Left renal cortex interstitium (tissue), 4 donors: Measurements from ENCODE around the gene FNDC3B. TPM values are rescaled to one million over a fixed set of nuclear protein-coding genes. Genes with fewer than 3 reads are reported as not detected.

ENCODE experiments used
- DNase-seq, 4 donors: peaks; one replicate each; pipeline ENCODE4 v3.0.0-alpha.2; 2013; ENCODE audit warnings: low read depth in 4 of 4, low spot score in 2 of 4, missing footprints in 1 of 4
- polyA plus RNA-seq, 4 donors: library from polyadenylated mRNA; unstranded; fragments of 120-200 nt; gene quantifications; one replicate each; pipeline ENCODE4 v1.2.1, GENCODE V29; 2013; ENCODE audit not compliant: insufficient read length in 4 of 4

The FNDC3B gene
- polyA plus RNA-seq, 4 donors = 53.6 to 63.8 (median 59.8) TPM

- no peak for DNase-seq
These were observed 235.5 kb downstream of the FNDC3B start for GRCh38 chr3:172274906-172275305.

DNA sequence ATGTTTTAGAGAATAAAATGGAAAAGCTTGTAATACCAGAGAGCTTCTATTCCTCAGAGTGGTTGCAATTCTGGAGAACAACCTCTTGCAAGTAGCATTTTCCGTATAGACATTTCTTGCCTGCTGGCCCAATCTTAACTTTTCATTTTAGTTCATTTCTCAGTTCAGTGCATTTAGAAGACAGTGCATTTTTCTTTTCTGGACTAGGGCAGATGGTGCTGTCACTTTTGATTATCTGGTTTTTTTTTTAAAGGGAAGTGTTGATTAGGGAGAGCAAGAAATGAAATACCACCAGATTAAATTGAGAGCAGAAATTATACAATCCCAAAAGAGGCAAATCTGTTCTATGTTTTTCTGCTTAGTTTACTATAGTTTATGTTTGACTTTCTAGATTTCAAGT, 236.2 kb downstream of the FNDC3B start:
- no peak for DNase-seq

DNA sequence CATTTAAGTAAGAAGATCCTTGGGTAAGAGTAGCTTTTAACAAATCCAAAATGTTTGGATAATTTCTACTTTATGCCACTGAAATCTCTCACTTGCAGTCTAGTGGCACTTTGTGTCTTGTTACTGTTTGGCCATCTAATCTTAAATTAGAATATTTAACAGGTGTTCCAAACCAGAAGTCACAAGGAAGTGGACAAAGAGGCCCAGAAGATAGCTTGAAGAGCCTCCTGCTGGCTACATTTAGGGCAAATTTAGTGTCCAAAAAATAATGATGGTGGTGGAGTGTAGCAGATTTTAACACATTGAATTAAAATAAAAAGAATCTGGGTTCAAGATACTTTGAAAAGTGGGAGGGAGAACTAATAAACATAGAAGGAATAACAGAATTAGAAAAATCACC, 236.7 kb downstream of the FNDC3B start:
- no peak for DNase-seq

- DNase-seq = no peak
These were observed 237.8 kb downstream of the FNDC3B start for GRCh38 chr3:172277151-172277652.

GRCh38 chr3:172279191-172279640, 239.8 kb downstream of the FNDC3B start:
- DNase-seq = no peak

GRCh38 chr3:172279974-172280373, 240.6 kb downstream of the FNDC3B start:
- no peak for DNase-seq

DNA sequence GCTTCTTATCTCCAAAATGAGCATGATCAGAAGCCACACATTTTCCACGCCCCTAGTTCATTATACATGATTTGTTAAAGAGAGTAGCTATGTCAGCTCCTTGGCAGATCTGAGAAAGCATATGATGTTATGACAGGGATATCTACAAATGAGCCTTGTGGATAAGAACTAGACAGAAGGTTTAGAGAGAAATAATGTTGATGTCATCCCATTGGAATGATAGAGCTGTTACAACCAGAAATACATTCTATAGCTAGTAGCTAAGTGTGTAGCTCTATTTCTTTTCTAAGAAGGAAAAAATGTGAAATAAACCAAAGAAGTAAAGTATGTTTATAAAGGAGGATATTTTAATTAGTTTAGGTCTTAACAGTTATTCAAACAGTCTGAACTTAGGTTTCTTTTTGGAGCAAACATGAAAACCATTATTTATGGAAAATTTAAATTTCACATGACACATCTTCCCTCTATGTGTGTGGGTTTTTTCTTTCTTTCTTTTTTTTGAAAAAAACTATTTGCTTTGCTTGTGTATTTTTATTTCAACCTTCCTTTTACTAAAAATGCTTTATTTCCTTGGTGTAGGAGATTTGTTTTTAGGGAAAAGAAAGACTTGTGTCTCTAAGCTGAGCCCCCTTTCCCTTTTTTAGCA, 241.2 kb downstream of the FNDC3B start:
- DNase-seq = no peak

DNA sequence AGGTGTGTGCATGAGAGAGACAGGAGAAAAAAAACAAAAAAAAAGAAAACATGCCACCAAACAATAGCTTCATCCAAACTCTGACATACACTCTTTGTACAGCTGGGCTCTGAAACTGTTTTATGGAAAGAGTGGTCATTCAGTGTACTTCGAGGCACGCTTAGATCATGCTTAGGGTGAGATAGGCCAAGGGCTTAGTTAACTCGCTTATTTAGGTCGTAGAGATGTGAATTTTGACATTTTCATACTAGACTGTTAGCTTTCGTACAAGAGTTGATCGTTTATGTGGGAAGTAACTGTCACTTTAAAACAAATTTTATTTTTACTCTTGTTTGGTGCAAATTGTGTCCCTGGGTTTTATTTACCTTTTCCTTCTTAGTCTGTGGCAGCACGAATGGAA, 242.5 kb downstream of the FNDC3B start:
- DNase-seq = no peak

- no peak for DNase-seq
These were observed 243.5 kb downstream of the FNDC3B start for GRCh38 chr3:172282850-172283249.

DNA sequence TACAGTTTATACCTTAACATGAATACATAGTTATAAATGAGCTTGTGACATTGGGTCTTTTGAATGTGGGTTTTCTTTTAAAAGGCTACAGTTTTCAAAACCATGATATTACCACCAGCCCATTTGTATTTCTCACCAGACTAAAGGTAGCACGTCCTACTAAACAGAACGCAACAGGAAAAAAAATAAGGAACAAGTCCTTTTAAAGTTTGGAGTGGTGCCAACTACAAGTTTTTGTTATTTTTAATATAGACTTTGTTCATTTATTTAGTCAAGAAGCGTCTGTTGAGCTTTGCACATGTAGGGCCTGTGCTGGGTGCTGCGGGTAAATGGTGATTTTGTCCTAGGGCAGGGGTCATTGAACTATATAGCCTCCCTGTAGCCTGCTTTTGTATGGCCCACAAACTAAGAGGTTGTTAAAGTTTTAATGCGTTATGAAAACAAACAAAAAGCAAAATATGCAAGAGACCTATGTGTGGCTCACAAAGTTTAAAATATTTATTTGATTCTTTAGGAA, 244.5 kb downstream of the FNDC3B start:
- no peak for DNase-seq

- no peak for DNase-seq
These were observed 246.5 kb downstream of the FNDC3B start for GRCh38 chr3:172285844-172286243.

GRCh38 chr3:172286548-172287148, 247.3 kb downstream of the FNDC3B start:
- DNase-seq = no peak

- no peak for DNase-seq
These were observed 248.6 kb downstream of the FNDC3B start for GRCh38 chr3:172287937-172288477.

GRCh38 chr3:172288651-172289050, 249.3 kb downstream of the FNDC3B start:
- no peak for DNase-seq

DNA sequence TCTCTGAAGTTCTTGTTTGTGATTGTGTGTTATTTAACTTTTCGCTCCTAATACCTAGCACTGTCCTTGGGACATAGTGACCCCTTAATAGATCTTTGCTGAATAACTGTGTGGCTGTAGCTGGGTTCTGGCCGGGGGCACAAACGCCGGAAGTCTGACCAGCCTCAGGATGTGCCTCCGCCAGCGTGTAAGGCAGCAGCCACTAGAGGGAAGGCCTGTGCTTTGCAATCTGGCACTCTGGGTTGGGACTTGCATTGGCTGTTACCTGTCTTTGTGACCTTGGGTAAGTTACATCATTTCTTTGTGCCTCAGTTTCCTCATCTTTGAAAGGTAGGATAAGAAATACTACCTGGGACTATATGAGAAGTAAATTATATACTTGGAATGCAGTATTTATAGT, 250.2 kb downstream of the FNDC3B start:
- DNase-seq = no peak

- no peak for DNase-seq
These were observed 251.1 kb downstream of the FNDC3B start for GRCh38 chr3:172290457-172290856.

GRCh38 chr3:172291650-172292049, 252.3 kb downstream of the FNDC3B start:
- DNase-seq = no peak

DNA sequence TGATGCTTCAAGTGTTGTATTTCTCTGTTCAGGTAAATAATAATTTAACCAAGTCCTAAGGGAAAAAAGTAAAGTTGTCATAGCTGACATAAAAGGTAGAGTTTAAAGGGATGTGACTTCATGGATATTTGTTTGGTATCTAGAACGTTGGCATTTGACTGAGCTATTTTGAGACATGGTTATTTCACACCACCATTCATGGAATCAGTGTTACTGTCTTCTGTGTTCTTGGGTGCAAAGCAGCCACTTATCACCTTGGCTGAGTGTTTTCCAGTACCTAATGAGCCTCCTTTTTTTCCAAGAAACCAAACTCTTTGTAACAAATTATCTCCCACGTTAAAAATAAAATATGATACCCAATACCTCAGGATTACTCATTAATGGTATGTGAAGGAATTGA, 253.0 kb downstream of the FNDC3B start:
- no peak for DNase-seq

- no peak for DNase-seq
These were observed 253.7 kb downstream of the FNDC3B start for GRCh38 chr3:172293093-172293492.

DNA sequence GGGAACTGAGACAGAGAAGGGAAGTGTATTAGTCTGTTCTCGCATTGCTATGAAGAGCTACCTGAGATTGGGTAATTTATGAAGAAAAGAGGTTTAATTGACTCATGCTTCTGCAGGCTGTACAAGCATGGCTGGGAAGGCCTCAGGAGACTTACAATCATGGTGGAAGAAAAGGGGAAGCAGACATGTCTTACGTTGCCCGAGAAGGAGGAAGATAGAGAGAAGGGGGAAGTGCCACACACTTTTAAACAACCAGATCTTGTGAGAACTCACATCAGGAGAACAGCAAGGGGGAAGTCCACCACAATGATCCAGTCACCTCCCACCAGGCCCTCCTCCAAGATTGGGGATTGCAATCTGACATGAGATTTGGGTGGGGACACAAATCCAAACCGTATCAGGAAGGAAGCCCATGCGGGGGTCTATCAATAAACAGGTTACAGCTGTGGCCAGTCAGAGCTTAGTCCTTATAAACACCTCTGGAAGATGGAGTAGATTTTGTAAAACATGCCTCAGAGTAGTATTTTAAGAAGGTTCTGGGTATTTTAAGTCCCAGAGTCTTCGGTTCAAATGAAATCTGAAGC, 254.9 kb downstream of the FNDC3B start:
- DNase-seq = no peak

DNA sequence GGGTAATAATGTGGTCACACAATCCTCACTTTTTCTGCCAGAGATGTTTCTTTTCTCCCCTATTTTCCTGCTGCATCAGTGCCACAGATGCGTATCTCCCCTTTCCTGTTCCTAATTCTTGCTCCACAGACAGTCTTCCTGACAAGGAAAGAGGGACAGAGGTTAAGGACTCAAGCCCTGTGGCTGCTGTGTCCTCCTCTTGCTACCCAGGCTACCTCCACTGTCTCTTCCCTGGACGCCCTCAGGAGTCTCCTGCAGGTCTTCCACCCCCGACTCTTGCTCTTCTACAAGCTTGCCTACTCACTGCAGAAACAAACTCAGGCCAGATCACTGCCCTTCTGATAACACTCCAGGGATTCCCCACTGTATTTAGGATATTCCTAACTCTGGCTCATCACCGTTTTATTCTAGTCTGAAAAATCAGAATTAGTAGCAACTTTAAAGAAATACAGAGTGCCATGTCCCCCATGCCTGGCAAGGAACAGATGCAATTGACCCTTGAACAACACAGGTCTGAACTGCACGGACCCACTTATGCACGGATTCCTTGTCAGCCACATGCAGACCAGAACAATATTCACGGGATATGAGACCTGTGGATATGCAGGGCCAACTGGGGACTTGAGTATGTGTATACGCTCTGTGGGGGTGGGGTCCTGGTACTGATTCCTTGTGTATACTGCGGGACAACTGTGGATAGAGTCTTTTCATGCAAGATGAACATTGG, 257.0 kb downstream of the FNDC3B start:
- no peak for DNase-seq
